ENCODE measurements around the gene DSCAML1. TPM values are rescaled to one million over a fixed set of nuclear protein-coding genes. Genes with fewer than 3 reads are reported as not detected.
A peak's percentile ranks its signal among the peaks of the same experiment; 100 is the strongest.

DSCAML1 gene
- total RNA-seq, 2 experiments from 2014 or later: 0.13 to 0.29 TPM

DNA sequence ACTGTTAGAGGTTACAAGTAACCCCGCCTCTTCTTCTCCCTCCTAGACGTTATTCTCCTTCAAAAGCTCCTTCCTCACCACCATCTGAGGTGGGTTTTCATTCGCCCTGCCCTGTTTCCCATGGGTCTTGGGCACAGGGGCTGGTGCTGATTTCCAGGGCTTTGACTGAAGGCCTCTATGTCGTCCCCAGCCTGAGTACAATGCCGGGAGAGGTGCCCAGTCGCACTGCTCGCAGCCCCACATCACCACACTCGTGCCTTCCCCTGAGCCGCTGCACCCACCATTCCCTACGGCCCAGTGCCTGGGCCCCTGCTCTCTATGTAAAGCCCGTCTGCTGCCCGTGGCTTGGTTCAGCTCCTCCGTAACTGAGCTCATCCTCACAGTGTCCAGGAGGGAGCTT is 169.8 kb downstream of the DSCAML1 start:
- no peak for DNase-seq
- intact Hi-C loops (cut with micrococcal nuclease): no loop called here
- CTCF ChIA-PET: interaction anchor here (2.1 kb wide), 1 partner anchor 201 kb away, joined by 8 read pairs; no protein-coding TSS in a partner anchor
- Mint-ChIP-seq H3K9me3 (no peaks in the 10 kb centered on the region), H3K36me3 (ENCODE audit: low read depth) (no peaks in the 10 kb centered on the region), H3K4me1 (ENCODE audit: low read depth) (no peaks in the 10 kb centered on the region), H3K27me3 (no peaks in the 10 kb centered on the region), H3K4me3 (no peak overlapping the region), H3K27ac (no peak overlapping the region)
- POLR2A ChIA-PET: no interaction called here
- TF ChIP-seq, protein P1, sequence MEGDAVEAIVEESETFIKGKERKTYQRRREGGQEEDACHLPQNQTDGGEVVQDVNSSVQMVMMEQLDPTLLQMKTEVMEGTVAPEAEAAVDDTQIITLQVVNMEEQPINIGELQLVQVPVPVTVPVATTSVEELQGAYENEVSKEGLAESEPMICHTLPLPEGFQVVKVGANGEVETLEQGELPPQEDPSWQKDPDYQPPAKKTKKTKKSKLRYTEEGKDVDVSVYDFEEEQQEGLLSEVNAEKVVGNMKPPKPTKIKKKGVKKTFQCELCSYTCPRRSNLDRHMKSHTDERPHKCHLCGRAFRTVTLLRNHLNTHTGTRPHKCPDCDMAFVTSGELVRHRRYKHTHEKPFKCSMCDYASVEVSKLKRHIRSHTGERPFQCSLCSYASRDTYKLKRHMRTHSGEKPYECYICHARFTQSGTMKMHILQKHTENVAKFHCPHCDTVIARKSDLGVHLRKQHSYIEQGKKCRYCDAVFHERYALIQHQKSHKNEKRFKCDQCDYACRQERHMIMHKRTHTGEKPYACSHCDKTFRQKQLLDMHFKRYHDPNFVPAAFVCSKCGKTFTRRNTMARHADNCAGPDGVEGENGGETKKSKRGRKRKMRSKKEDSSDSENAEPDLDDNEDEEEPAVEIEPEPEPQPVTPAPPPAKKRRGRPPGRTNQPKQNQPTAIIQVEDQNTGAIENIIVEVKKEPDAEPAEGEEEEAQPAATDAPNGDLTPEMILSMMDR (IDR thresholded peaks at IDR 0.05): no peak
- no peak for ATAC-seq

DNA sequence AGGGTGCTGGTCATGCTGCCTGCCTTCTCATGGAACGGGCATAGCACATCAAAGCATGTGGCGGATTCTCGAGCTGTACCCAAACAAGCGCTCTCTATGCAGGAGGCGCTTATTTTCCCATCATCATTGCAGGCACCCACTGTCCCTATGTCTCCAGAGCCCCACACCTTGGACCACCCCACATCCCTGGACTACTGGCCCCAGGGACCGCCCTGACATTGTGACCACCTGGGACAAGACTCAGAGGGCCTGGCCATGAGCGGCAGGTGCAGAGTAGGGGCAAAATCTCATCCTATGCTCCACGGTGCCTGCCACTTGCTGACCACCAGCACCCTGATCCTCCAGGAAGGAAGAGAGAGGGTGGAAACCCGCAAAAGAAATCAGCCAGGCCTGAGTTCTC is 170.4 kb downstream of the DSCAML1 start:
- Mint-ChIP-seq H3K4me3 (no peak overlapping the region), H3K36me3 (ENCODE audit: low read depth) (no peaks in the 10 kb centered on the region), H3K9me3 (peaks cover 2% of the 10 kb centered on the region), H3K27me3 (no peaks in the 10 kb centered on the region), H3K4me1 (ENCODE audit: low read depth) (no peaks in the 10 kb centered on the region), H3K27ac (no peak overlapping the region)
- intact Hi-C loops (cut with micrococcal nuclease): no loop called here
- DNase-seq (no peak), ATAC-seq (no peak)
- CTCF ChIA-PET: interaction anchor here (4.1 kb wide), 1 partner anchor 201 kb away, joined by 17 read pairs; no protein-coding TSS in a partner anchor
- TF ChIP-seq, protein P1 (IDR thresholded peaks at IDR 0.05): no peak
- POLR2A ChIA-PET: no interaction called here

DNA sequence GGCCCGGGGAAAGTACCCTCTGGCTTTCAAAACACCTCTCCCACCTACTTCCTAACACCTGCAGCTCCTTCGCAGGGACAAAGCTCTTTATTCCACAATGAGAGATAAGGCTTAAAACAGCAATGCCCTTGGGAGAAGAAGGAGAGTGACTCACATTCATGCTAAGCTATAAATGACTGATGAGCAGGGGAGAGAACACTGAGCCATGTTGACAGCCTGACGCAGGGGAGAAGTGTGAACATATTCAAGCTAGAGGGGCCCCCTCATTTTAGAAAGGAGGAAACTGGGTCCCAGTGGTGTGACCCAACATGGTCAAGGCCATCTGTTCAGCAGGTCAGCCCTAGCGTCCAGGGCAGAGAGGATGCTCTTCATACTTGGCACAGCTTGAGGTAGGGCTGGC is 171.8 kb downstream of the DSCAML1 start:
- ChIA-PET POLR2A (no interaction called here), CTCF (interaction anchor here (4.1 kb wide), 1 partner anchor 199 kb away, joined by 17 read pairs; no protein-coding TSS in a partner anchor)
- DNase-seq (no peak), ATAC-seq (no peak)
- Mint-ChIP-seq H3K27me3 (no peaks in the 10 kb centered on the region), H3K9me3 (peaks cover 5% of the 10 kb centered on the region), H3K36me3 (ENCODE audit: low read depth) (no peaks in the 10 kb centered on the region), H3K4me1 (ENCODE audit: low read depth) (no peaks in the 10 kb centered on the region), H3K27ac (no peak overlapping the region), H3K4me3 (no peak overlapping the region)
- intact Hi-C loops (cut with micrococcal nuclease): no loop called here
- TF ChIP-seq, protein P1 (IDR thresholded peaks at IDR 0.05): no peak

DNA sequence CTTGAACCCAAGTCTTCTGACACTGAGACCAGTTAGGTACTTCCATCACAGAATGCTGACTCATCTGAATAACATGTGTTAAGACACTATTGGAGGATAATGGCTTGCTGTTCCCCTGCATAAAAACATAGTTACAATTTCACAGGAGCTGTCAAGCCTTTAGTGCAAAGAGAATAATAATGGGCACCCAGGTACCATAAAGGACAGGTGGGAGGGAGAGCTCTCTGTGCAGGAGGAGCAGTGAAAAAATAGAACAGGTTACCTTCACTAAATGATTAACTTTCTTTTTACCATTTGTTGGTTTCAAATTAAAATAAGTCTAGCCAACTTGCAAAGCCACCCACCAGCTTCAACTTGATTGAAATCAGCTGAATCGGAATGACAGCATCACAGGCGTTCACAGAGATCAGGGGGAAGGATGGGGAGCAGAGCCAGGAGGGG is 173.2 kb downstream of the DSCAML1 start:
- Mint-ChIP-seq H3K36me3 (ENCODE audit: low read depth) (no peaks in the 10 kb centered on the region), H3K4me1 (ENCODE audit: low read depth) (no peaks in the 10 kb centered on the region), H3K4me3 (no peak overlapping the region), H3K27me3 (no peaks in the 10 kb centered on the region), H3K9me3 (peaks cover 5% of the 10 kb centered on the region), H3K27ac (no peak overlapping the region)
- no peak for DNase-seq
- intact Hi-C loops (cut with micrococcal nuclease): loop anchor here (5.0 kb wide), 1 partner anchor 197 kb away; no protein-coding TSS in a partner anchor
- TF ChIP-seq, protein P1 (IDR thresholded peaks at IDR 0.05): no peak
- ATAC-seq: no peak
- POLR2A ChIA-PET: no interaction called here
- CTCF ChIA-PET: interaction anchor here (0.7 to 4.1 kb wide), 2 partner anchors 198 to 215 kb away, joined by 3 to 17 read pairs; no protein-coding TSS in a partner anchor

DNA sequence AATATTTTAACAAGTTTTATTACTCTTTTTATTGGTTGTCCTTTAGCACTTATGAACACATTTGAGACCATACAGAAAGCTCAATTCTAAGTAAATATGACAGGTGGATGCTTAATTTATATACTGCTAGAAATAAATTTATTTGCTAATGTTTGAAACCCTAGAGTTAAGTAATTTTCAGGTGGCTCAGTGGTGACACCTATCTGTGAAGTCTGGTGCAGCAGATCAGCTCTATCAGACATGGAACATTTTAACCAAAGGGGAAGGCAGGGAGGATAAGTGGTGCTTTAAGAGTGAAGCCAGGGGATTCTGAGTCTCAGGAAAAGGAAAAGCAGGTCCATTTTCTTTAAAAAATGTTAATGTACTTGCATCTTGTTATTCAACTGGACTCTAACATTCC is 175.8 kb downstream of the DSCAML1 start:
- H3K9me3 Mint-ChIP-seq: peaks cover 5% of the 10 kb centered on the region
- no peak overlapping the region for H3K4me3 Mint-ChIP-seq
- peaks cover 1% of the 10 kb centered on the region for H3K27me3 Mint-ChIP-seq
- no peaks in the 10 kb centered on the region for H3K4me1 Mint-ChIP-seq (ENCODE audit: low read depth)
- peak; percentile 45 for DNase-seq
- no peak for ATAC-seq
- H3K36me3 Mint-ChIP-seq (ENCODE audit: low read depth): no peaks in the 10 kb centered on the region
- ChIA-PET CTCF (interaction anchor here (0.6 to 7.2 kb wide), 24 partner anchors 8 to 205 kb away, joined by 3 to 100 read pairs (median 4); no protein-coding TSS in a partner anchor), POLR2A (no interaction called here)
- intact Hi-C loops (cut with micrococcal nuclease): loop anchor here (5.0 kb wide), 1 partner anchor 194 kb away; no protein-coding TSS in a partner anchor
- TF ChIP-seq, protein P1 (IDR thresholded peaks at IDR 0.05): peak; percentile 71
- H3K27ac Mint-ChIP-seq: no peak overlapping the region
